Activated gamma-delta T cell (primary cell): ENCODE results near the gene ARMC9.
"Not testable (repeated sequence)": the region's sequence is repeated elsewhere in the genome, so short reads cannot be mapped to it uniquely, and the experiment has no call there.

Experiments
- DNase-seq: peaks from one replicate; lab custom pipeline; 2025; lab: John Stamatoyannopoulos, UW

The ARMC9 gene

GRCh38 chr2:231287696-231288095 lies 89.3 kb downstream of the ARMC9 start:
- DNase-seq: no peak

GRCh38 chr2:231288590-231288989 lies 90.2 kb downstream of the ARMC9 start:
- DNase-seq: no peak

- no peak for DNase-seq
Measured at GRCh38 chr2:231290321-231291015, 92.0 kb downstream of the ARMC9 start.

GRCh38 chr2:231292472-231293134 lies 94.2 kb downstream of the ARMC9 start:
- no peak for DNase-seq

- no peak for DNase-seq
Measured at GRCh38 chr2:231293163-231293562, 94.7 kb downstream of the ARMC9 start.

- no peak for DNase-seq
Measured at GRCh38 chr2:231294116-231294515, 95.7 kb downstream of the ARMC9 start.

GRCh38 chr2:231294571-231295362 lies 96.3 kb downstream of the ARMC9 start:
- DNase-seq: no peak

GRCh38 chr2:231295363-231295655 lies 96.9 kb downstream of the ARMC9 start:
- no peak for DNase-seq

GRCh38 chr2:231296401-231296974 lies 98.1 kb downstream of the ARMC9 start:
- no peak for DNase-seq

- DNase-seq: no peak
Measured at GRCh38 chr2:231297108-231297908, 98.9 kb downstream of the ARMC9 start.

GRCh38 chr2:231298091-231298490 lies 99.7 kb downstream of the ARMC9 start:
- no peak for DNase-seq

GRCh38 chr2:231299267-231299666 lies 100.8 kb downstream of the ARMC9 start:
- DNase-seq: no peak

GRCh38 chr2:231300020-231300721 lies 101.7 kb downstream of the ARMC9 start:
- no peak for DNase-seq

- DNase-seq: no peak
Measured at GRCh38 chr2:231300722-231301076, 102.3 kb downstream of the ARMC9 start.

- DNase-seq: not testable (repeated sequence)
Measured at GRCh38 chr2:231304259-231304658, 105.8 kb downstream of the ARMC9 start.

GRCh38 chr2:231305221-231305620 lies 106.8 kb downstream of the ARMC9 start:
- DNase-seq: no peak

GRCh38 chr2:231306791-231307393 lies 108.5 kb downstream of the ARMC9 start:
- DNase-seq: no peak

- no peak for DNase-seq
Measured at GRCh38 chr2:231308219-231308618, 109.8 kb downstream of the ARMC9 start.

- no peak for DNase-seq
Measured at GRCh38 chr2:231308631-231309428, 110.4 kb downstream of the ARMC9 start.

- no peak for DNase-seq
Measured at GRCh38 chr2:231312066-231312465, 113.6 kb downstream of the ARMC9 start.
